ENCODE data around the gene KCNAB1. TPM values are rescaled to one million over a fixed set of nuclear protein-coding genes. Genes with fewer than 3 reads are reported as not detected.

KCNAB1 gene
- total and polyA plus RNA-seq, 4 donors = 0.76 to 2.8 (median 1.0) TPM

GRCh38 chr3:156456771-156457224, 336.4 kb downstream of the KCNAB1 start:
- TF ChIP-seq REST (IDR thresholded peaks at IDR 0.05) = no peak
- TF ChIP-seq ZBTB33 (IDR thresholded peaks at IDR 0.05) = no peak
- no peak for TF ChIP-seq SP1 (IDR thresholded peaks at IDR 0.05)
- no peak for TF ChIP-seq YY1 (IDR thresholded peaks at IDR 0.05)
- no peak for TF ChIP-seq ATF3 (IDR thresholded peaks at IDR 0.05)
- TF ChIP-seq HNF4A (conservative IDR thresholded peaks at IDR 0.05) = no peak
- no peak for TF ChIP-seq FOXA1 (IDR thresholded peaks at IDR 0.05)
- TF ChIP-seq HNF4G (IDR thresholded peaks at IDR 0.05) = no peak
- no peak for TF ChIP-seq MAX (IDR thresholded peaks at IDR 0.05)
- no peak for TF ChIP-seq FOXA2 (IDR thresholded peaks at IDR 0.05)
- TF ChIP-seq JUND (IDR thresholded peaks at IDR 0.05) = no peak
- no peak for TF ChIP-seq RXRA (IDR thresholded peaks at IDR 0.05)
- no peak for DNase-seq (ENCODE audit: low spot score)

GRCh38 chr3:156459434-156459833, 339.1 kb downstream of the KCNAB1 start:
- peaks cover 0 to 2% (median 0%) of the 10 kb centered on the region in 4 donors for H3K4me1 ChIP-seq (ENCODE audit: control insufficient read depth in 4 of 4, insufficient read depth in 4 of 4, low read length in 3 of 4)
- H3K4me3 ChIP-seq (ENCODE audit: low read depth in 1 of 3, low read length in 3 of 3) = no peak overlapping the region
- H3K9ac ChIP-seq (ENCODE audit: low read depth in 1 of 2, low read length in 2 of 2) = no peak overlapping the region
- no peaks in the 10 kb centered on the region for H3K27me3 ChIP-seq (ENCODE audit: control insufficient read depth in 4 of 4, insufficient read depth in 4 of 4, low read length in 3 of 4)
- 71% methylated on average over 7 of the region's 7 CpGs for WGBS
- no peak for TF ChIP-seq RXRA (IDR thresholded peaks at IDR 0.05)
- TF ChIP-seq EGR1 (IDR thresholded peaks at IDR 0.05; ENCODE audit: low read depth in 2 of 2) = no peak
- no peak for TF ChIP-seq JUND (IDR thresholded peaks at IDR 0.05)
- TF ChIP-seq TAF1 (conservative IDR thresholded peaks at IDR 0.05) = no peak
- no peak for TF ChIP-seq FOXA1 (IDR thresholded peaks at IDR 0.05)
- TF ChIP-seq SP1 (IDR thresholded peaks at IDR 0.05) = no peak
- no peak for TF ChIP-seq ATF3 (IDR thresholded peaks at IDR 0.05)
- H3K27ac ChIP-seq (ENCODE audit: low read depth in 1 of 2, low read length in 2 of 2) = no peak overlapping the region
- H3K9me3 ChIP-seq (ENCODE audit: control insufficient read depth in 4 of 4, low read length in 3 of 4) = no peaks in the 10 kb centered on the region
- H3K36me3 ChIP-seq (ENCODE audit: control insufficient read depth in 4 of 4, insufficient read depth in 3 of 4, low read depth in 1 of 4, low read length in 3 of 4) = no peaks in the 10 kb centered on the region
- no peak for DNase-seq (ENCODE audit: low spot score)

More at GRCh38 chr3:156456771-156457224, 336.4 kb downstream of the KCNAB1 start:
- Histone ChIP-seq H3K9me3 (ENCODE audit: control insufficient read depth in 4 of 4, low read length in 3 of 4) (no peaks in the 10 kb centered on the region), H3K36me3 (ENCODE audit: control insufficient read depth in 4 of 4, insufficient read depth in 3 of 4, low read depth in 1 of 4, low read length in 3 of 4) (no peaks in the 10 kb centered on the region), H3K4me1 (ENCODE audit: control insufficient read depth in 4 of 4, insufficient read depth in 4 of 4, low read length in 3 of 4) (peaks cover 0 to 2% (median 0%) of the 10 kb centered on the region in 4 donors), H3K4me3 (ENCODE audit: low read depth in 1 of 3, low read length in 3 of 3) (no peak overlapping the region), H3K27ac (ENCODE audit: low read depth in 1 of 2, low read length in 2 of 2) (no peak overlapping the region), H3K27me3 (ENCODE audit: control insufficient read depth in 4 of 4, insufficient read depth in 4 of 4, low read length in 3 of 4) (no peaks in the 10 kb centered on the region), H3K9ac (ENCODE audit: low read depth in 1 of 2, low read length in 2 of 2) (no peak overlapping the region)
- WGBS = 75% methylated on average over 5 of the region's 5 CpGs

Measured in liver (tissue), 9 donors.